ENCODE data around the gene GRAMD1B.

- TF ChIP-seq CTCF (IDR thresholded peaks at IDR 0.05) (no peak), EP300 (IDR thresholded peaks at IDR 0.05) (no peak), POLR2AphosphoS5 (IDR thresholded peaks at IDR 0.05) (no peak), POLR2A (IDR thresholded peaks at IDR 0.05) (no peak)
Observed at GRCh38 chr11:123630126-123630608, 200.1 kb downstream of the GRAMD1B start.
